GM18526 (cell line): ENCODE measurements around the gene TRPM5.

ENCODE experiments used
- POLR2A ChIP-seq: IDR thresholded peaks from 3 replicates; pipeline ENCODE4 v1.6.1; 2011; ENCODE audit not compliant: insufficient read length; ENCODE audit errors: extremely low read depth

The TRPM5 gene

GRCh38 chr11:2423157-2424025 lies 20.9 kb downstream of the TRPM5 start:
- TF ChIP-seq POLR2A = no peak

- TF ChIP-seq POLR2A = no peak
Measured at GRCh38 chr11:2422461-2423156, 21.7 kb downstream of the TRPM5 start.

- TF ChIP-seq POLR2A = no peak
Measured at GRCh38 chr11:2421996-2422395, 22.3 kb downstream of the TRPM5 start.

- no peak for TF ChIP-seq POLR2A
Measured at GRCh38 chr11:2421226-2421994, 22.9 kb downstream of the TRPM5 start.

GRCh38 chr11:2420502-2421225 lies 23.6 kb downstream of the TRPM5 start:
- no peak for TF ChIP-seq POLR2A

- no peak for TF ChIP-seq POLR2A
Measured at GRCh38 chr11:2419638-2420501, 24.4 kb downstream of the TRPM5 start.

- TF ChIP-seq POLR2A = no peak
Measured at GRCh38 chr11:2418693-2419360, 25.5 kb downstream of the TRPM5 start.

GRCh38 chr11:2417856-2418692 lies 26.2 kb downstream of the TRPM5 start:
- TF ChIP-seq POLR2A = no peak

- TF ChIP-seq POLR2A = no peak
Measured at GRCh38 chr11:2416765-2417164, 27.5 kb downstream of the TRPM5 start.

- TF ChIP-seq POLR2A = no peak
Measured at GRCh38 chr11:2415601-2416380, 28.5 kb downstream of the TRPM5 start.

GRCh38 chr11:2415171-2415570 lies 29.1 kb downstream of the TRPM5 start:
- TF ChIP-seq POLR2A = no peak

- no peak for TF ChIP-seq POLR2A
Measured at GRCh38 chr11:2414616-2415015, 29.7 kb downstream of the TRPM5 start.
